TTC549 (cell line): ENCODE data around the gene NSMF.

Experiments
- FAIRE-seq: peaks from 2 replicates; lab custom pipeline; 2012; peaks lifted over from hg19 to GRCh38; lab: Jason Lieb, UNC

The NSMF gene

GRCh38 chr9:137447722-137448601 is 11.2 kb downstream of the NSMF start:
- no peak for FAIRE-seq

- no peak for FAIRE-seq
These were observed 12.2 kb downstream of the NSMF start for GRCh38 chr9:137446851-137447471.

GRCh38 chr9:137445930-137446431 is 13.2 kb downstream of the NSMF start:
- no peak for FAIRE-seq

- no peak for FAIRE-seq
These were observed 13.8 kb downstream of the NSMF start for GRCh38 chr9:137445275-137445807.

GRCh38 chr9:137444106-137444790 is 14.9 kb downstream of the NSMF start:
- no peak for FAIRE-seq

GRCh38 chr9:137441935-137442321 is 17.2 kb downstream of the NSMF start:
- FAIRE-seq, result no peak

- FAIRE-seq, result no peak
These were observed 17.7 kb downstream of the NSMF start, which contains the start of gene ENTPD8 for GRCh38 chr9:137441289-137441934. ENTPD8 (minus strand) TSS chr9:137441357; CDS start chr9:137438285, 3,072 bp downstream.

GRCh38 chr9:137439158-137439714 is 19.9 kb downstream of the NSMF start:
- FAIRE-seq, result no peak

- FAIRE-seq, result no peak
These were observed 20.5 kb downstream of the NSMF start for GRCh38 chr9:137438591-137439157.

GRCh38 chr9:137437691-137438590 is 21.2 kb downstream of the NSMF start:
- FAIRE-seq, result no peak

GRCh38 chr9:137436761-137437600 is 22.2 kb downstream of the NSMF start:
- FAIRE-seq, result no peak

- FAIRE-seq, result no peak
These were observed 23.0 kb downstream of the NSMF start for GRCh38 chr9:137435980-137436760.

GRCh38 chr9:137435381-137435891 is 23.7 kb downstream of the NSMF start:
- FAIRE-seq, result no peak

- no peak for FAIRE-seq
These were observed 24.4 kb downstream of the NSMF start for GRCh38 chr9:137434498-137435380.

- FAIRE-seq, result no peak
These were observed 25.2 kb downstream of the NSMF start for GRCh38 chr9:137433916-137434431.

GRCh38 chr9:137433349-137433915 is 25.7 kb downstream of the NSMF start:
- no peak for FAIRE-seq
